Measurements from ENCODE around the gene CNTN6.

GRCh38 chr3:1088503-1088902 is 4.3 kb upstream of the CNTN6 start:
- TF ChIP-seq REST (IDR thresholded peaks at IDR 0.05; ENCODE audit: insufficient read depth in 1 of 2, low read depth in 2 of 2, low read length in 1 of 2) (no peak), TCF7L2 (IDR thresholded peaks at IDR 0.05; ENCODE audit: low read depth, low read length) (no peak), CTCF (IDR thresholded peaks at IDR 0.05) (no peak), POLR2AphosphoS5 (IDR thresholded peaks at IDR 0.05; ENCODE audit: low read depth, low read length) (no peak), SIN3A (IDR thresholded peaks at IDR 0.05; ENCODE audit: borderline replicate concordance, insufficient read depth, low read depth, low read length) (no peak)

Data from Panc1 (cell line).